Activated gamma-delta T cell treated with Interleukin-2 at 50 U/mL for 16 hours (primary cell): ENCODE results near the gene EEIG1.
A peak's percentile ranks its signal among the peaks of the same experiment; 100 is the strongest.

Experiments used
- DNase-seq: peaks from one replicate; pipeline ENCODE4 v3.0.0-alpha.2; 2020

EEIG1 gene

DNA sequence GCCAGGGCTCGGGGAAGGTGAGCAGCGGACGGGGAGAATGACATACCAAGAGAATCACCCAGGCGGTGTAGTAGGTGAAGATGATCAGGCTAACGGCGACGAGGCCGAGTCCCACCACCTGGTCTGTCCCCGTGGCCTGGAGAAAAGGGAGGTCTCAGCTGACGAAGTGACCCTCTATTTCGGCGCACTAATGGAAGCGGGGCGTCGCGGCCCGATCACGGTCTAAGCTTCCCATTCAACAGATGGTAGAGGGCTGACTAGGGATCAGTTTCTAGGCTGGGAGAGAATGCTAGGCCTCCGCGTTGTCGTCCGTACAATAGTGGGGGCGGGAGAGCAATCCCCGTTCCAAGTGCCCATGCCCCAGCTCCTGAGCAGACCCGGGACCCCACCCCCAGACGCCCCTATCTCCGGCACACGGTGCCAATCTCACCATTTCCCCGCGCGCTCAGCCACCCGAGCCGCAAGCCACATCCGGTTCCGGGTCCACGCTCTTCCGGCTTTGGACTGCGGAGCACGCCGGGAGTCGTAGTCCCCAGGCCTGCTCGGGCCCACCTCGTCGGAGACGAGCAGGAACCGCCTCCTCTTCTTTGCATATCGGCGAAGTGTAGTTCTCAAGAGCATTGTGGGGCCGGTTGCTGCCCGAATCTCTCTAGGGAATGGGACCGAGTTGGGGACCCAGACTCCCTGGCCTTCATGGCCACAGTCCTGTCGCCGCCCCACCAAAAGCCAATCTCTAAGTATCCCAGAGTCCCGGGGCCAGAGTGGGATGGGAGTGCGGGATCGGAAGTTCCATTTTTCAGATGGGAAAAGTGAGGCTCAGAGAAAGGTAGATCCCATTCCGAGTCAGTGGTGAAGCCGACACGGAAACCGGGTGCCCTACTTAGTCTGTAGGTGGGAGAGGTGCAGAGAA lies 43.1 kb downstream of the EEIG1 start, which contains the start of gene DPM2:
Gene DPM2 (minus strand): TSS at position 467 of the 910 bp plus-strand sequence. CDS start 34 bp downstream, at position 433.
- peak; percentile 83 for DNase-seq

GRCh38 chr9:127937056-127937387 lies 43.8 kb downstream of the EEIG1 start:
- DNase-seq, result no peak

- DNase-seq, result no peak
Measured at GRCh38 chr9:127936347-127936852, 44.4 kb downstream of the EEIG1 start.

DNA sequence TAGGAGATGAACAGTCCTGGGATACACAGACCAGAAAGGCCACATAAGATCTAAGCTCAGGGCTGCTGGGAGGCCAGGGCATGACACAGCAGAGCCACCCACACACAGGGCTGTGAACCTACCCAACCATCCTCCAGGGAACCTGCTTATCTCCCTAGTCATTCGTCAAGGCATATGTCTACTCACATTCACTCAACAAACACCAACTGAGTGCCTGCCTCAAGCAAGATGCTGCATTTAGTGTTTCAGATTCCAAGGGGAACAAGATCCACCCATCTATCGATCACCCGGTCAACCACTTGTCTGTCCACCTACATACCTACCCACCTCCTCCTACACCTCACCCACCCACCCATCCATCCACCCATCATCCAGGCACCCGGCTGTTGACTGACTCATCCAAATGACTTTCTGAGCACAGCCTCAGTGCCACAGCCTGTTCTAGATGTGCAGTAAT lies 45.0 kb downstream of the EEIG1 start:
- DNase-seq, result no peak

- DNase-seq, result no peak
Measured at GRCh38 chr9:127934986-127935385, 45.8 kb downstream of the EEIG1 start.

DNA sequence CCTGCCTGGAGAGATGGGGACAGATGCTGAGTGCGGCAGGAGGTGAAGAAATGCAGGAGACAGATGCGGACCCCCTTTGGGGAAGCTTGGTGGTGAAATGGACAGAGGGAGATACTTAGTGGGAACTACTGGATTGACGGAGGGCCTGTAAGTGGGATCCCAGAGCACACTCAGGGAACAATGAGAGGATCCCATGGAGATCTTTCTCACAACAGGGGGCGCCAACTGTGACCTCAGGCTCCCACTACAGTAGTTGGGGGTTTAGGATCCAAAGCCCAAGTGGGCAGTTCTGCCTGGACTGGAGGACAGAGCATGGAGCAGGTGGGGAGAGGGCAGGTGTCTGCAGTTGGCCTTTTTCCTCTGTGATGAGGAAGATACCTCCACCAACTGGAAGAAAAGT lies 46.5 kb downstream of the EEIG1 start:
- no peak for DNase-seq

DNA sequence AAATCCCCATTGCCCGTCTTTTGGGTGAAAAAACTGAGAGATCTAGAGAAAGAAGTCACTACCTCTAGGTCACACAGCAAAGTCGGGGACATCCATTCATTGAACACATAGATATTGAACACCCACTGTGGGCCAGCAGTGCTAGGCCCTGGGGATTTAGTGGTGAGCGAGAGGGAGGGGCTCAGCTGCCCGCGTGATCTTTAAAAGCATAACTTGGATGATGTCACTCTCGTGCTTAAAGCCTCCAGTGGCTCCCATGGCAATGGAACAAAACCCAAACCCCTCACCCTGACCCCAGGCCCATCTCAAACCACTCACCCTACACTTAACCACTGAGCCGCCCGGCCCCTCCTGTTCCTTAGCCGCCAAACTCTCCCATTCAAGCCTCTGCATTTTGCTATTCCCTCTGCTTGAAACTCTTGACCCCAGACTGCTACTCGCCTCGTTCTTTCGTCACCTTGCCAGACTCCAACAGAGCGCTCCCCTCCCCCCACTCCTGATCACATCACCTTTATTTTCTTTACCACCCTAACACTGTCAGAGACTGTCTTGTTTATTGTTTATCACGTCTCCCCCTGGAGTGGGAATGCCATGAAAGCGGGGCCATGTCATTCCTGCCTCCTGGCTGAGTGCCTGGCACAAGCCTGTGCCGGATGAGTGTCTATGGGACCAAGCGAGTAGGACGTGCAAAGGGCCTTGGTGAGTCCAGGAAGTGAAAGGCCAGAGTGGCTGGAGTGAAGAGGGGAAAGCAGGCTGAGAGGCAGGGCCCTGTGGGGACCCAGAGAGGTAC lies 49.5 kb downstream of the EEIG1 start:
- DNase-seq, result no peak
